GM18907 (cell line): ENCODE measurements around the gene CCSER1.
"Not testable (repeated sequence)": the region's sequence is repeated elsewhere in the genome, so short reads cannot be mapped to it uniquely, and the experiment has no call there.

Source experiments
- ATAC-seq: cut with Tn5 transposase; IDR thresholded peaks from one replicate; pipeline ENCODE4 v1.9.1; 2021; ENCODE audit warnings: mild to moderate bottlenecking, moderate library complexity; ENCODE audit not compliant: unreplicated experiment

CCSER1 gene

DNA sequence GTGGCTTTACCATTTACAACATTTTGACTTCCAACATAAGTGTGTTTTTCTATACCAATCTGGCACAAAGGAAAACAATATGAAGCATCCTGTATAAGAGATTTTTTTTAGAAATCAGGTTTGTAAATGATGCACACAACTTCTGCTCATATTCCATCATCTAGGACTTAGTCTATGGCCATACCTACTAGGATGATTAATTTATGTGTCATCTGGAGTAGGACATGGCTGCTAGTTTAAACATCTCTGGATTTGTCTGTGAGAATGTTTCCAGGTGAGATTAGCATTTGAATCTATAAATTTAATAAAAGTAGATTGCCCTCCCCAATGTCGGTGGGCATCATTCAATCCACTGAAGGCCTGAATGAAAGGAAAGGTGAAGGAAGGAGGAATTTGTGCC is 1493.8 kb downstream of the CCSER1 start:
- no peak for ATAC-seq

DNA sequence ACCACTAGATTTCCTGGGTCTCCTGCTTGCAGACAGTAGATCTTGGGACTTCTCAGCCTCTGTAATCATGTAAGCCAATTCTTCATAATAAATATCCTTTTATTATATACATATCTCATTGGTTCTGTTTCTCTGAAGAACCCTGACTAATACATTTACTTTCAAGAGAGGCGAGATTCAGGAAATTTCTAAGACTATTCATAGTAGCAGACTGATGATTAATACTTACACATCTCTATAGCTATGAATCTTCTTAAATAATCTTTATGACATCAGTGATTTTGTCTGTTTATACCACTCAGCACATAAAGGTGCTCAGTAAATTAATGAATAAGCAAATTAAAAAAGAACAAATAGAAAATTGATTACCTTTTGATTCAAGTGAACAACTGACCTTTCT is 1494.3 kb downstream of the CCSER1 start:
- no peak for ATAC-seq

GRCh38 chr4:91622925-91623602 is 1495.9 kb downstream of the CCSER1 start:
- ATAC-seq = no peak

GRCh38 chr4:91623603-91623967 is 1496.4 kb downstream of the CCSER1 start:
- ATAC-seq = not testable (repeated sequence)

DNA sequence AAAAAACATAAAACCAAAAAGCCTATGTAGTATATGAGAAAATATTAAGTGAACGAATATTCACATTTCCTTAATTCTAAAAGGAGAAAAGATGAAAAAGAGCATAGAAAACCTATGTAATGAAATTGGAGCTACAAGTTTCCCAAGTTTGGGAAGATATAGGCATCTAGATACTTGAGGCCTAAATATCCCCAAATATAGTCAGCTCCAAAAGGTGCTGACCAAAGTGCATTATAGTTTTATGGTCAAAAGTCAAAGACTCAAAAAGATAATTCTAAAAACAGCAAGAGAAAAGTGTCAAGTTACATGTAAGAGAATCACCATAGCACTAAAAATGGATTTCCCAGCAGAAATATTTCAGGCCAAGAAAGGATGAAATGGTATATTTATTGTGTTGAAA is 1502.9 kb downstream of the CCSER1 start:
- no peak for ATAC-seq

DNA sequence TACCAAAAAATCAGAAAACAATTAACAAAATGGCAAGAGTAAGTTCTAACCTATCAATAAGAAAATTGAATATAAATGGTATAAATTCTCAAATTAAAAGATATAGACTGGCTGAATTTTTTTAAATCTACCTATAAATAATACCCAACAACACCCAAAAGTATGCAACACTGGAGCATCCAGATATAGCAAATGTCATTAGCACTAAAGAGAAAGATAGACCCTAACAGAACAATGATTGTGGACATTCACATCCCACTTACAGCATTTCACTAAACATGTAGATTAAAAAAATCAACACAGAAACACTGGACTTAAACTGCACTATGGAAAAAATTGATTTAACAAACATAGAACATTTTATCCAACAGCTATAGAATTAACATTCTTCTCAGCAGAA is 1503.6 kb downstream of the CCSER1 start:
- no peak for ATAC-seq

- no peak for ATAC-seq
Measured at GRCh38 chr4:91631335-91631734, 1504.1 kb downstream of the CCSER1 start.

- ATAC-seq = no peak
Measured at GRCh38 chr4:91636083-91636482, 1508.9 kb downstream of the CCSER1 start.
